H1 (cell line): ENCODE measurements around the gene BLOC1S4. TPM values are rescaled to one million over a fixed set of nuclear protein-coding genes. Genes with fewer than 3 reads are reported as not detected.

Experiments
- TAF1 ChIP-seq: IDR thresholded peaks from 2 replicates; pipeline ENCODE4 v1.6.1; 2011; ENCODE audit warnings: mild to moderate bottlenecking, low read depth, low read length
- polyA plus RNA-seq, 7 experiments: library from polyadenylated mRNA; depleted of rRNA in 3 of 7; stranded (reverse) in 5 of 7; unstranded in 2 of 7; fragments of >200 nt in 5 of 7; fragments of 200-250 nt in 2 of 7; gene quantifications; 1 replicate in 5 of 7; 2 replicates in 1 of 7; 4 replicates in 1 of 7; pipeline versions ENCODE4 v1.2.1 to v1.2.3, GENCODE V29; 2011 to 2013; ENCODE audit warnings: missing spikeins in 2 of 7, mixed read lengths in 2 of 7
- total RNA-seq: library from RNA; stranded (reverse); fragmentation: NEBNext Ultra II Directional; extraction: Animal tissue kit (Norgen Biotek cat#: 25700); gene quantifications from 2 replicates; pipeline ENCODE4 v1.2.1, GENCODE V29; 2021

The BLOC1S4 gene
- total and polyA plus RNA-seq, 2 of the 8 experiments (the other 6 are each of a cell fraction or from before 2014, with no cell fraction given) = 19.1 to 27.8 TPM

DNA sequence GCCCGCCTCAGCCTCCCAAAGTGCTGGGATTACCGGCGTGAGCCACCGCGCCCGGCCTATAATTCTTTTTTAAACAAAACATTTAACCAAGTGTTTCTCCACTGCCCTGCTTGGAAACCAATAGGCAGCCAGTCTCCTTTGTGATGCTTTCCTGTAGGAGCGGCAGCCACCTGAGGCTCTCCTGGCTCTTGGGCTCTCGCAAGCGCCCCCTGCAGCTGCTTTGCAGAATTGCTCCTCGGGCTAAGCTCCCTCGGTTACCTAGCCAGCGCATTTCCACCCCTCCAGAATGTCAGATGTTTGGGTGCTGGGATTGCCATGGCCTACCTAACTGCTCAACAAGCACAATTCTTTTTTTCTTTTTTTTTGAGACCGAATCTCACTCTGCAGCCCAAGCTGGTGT, 14.6 kb upstream of the BLOC1S4 start (continued):
- no peak for TF ChIP-seq TAF1
